ENCODE measurements around the gene TP53BP1.

The TP53BP1 gene

GRCh38 chr15:43493703-43494472 lies 932 bp upstream of the TP53BP1 start:
- TF ChIP-seq CTCF (IDR thresholded peaks at IDR 0.05; ENCODE audit: low read depth, low read length, poor library complexity, severe bottlenecking) (no peak), EZH2phosphoT487 (IDR thresholded peaks at IDR 0.05; ENCODE audit: borderline replicate concordance, low read length) (no peak)
- H3K4me3 ChIP-seq (ENCODE audit: low read length): peak overlapping the region; percentile 94

GRCh38 chr15:43492266-43492665 lies 690 bp downstream of the TP53BP1 start:
- H3K9me3 ChIP-seq (ENCODE audit: control insufficient read depth, insufficient read depth, low read length): no peaks in the 10 kb centered on the region
- H3F3A ChIP-seq (ENCODE audit: control insufficient read depth, insufficient read depth): no peaks in the 10 kb centered on the region
- no peaks in the 10 kb centered on the region for H3K27me3 ChIP-seq (ENCODE audit: control insufficient read depth, low read length)
- H3K4me1 ChIP-seq (ENCODE audit: control insufficient read depth, low read length): peaks cover 15% of the 10 kb centered on the region
- H3K27ac ChIP-seq (ENCODE audit: low read depth, low read length): no peak overlapping the region
- H3K36me3 ChIP-seq (ENCODE audit: control insufficient read depth, low read length): peaks cover 32% of the 10 kb centered on the region
- no peaks in the 10 kb centered on the region for H3K9me2 ChIP-seq (replicated peaks; ENCODE audit: control insufficient read depth, low read length)
- H4K20me1 ChIP-seq (ENCODE audit: control insufficient read depth, insufficient read depth, low read depth, low read length): no peaks in the 10 kb centered on the region
- H3K4me2 ChIP-seq (ENCODE audit: low read length): peak overlapping the region; percentile 92
- peaks cover 8% of the 10 kb centered on the region for H3K79me2 ChIP-seq (ENCODE audit: control insufficient read depth, low read length)
- peak overlapping the region; percentile 94 for H3K4me3 ChIP-seq (ENCODE audit: low read length)
- no peak for TF ChIP-seq EZH2phosphoT487 (IDR thresholded peaks at IDR 0.05; ENCODE audit: borderline replicate concordance, low read length)

More at GRCh38 chr15:43493703-43494472, 932 bp upstream of the TP53BP1 start:
- peak overlapping the region; percentile 92 for H3K4me2 ChIP-seq (ENCODE audit: low read length)
- peaks cover 15% of the 10 kb centered on the region for H3K4me1 ChIP-seq (ENCODE audit: control insufficient read depth, low read length)
- H3K9me2 ChIP-seq (replicated peaks; ENCODE audit: control insufficient read depth, low read length): no peaks in the 10 kb centered on the region
- H3K79me2 ChIP-seq (ENCODE audit: control insufficient read depth, low read length): peaks cover 8% of the 10 kb centered on the region
- no peaks in the 10 kb centered on the region for H3K27me3 ChIP-seq (ENCODE audit: control insufficient read depth, low read length)
- no peak overlapping the region for H3K27ac ChIP-seq (ENCODE audit: low read depth, low read length)
- no peaks in the 10 kb centered on the region for H3F3A ChIP-seq (ENCODE audit: control insufficient read depth, insufficient read depth)
- H3K9me3 ChIP-seq (ENCODE audit: control insufficient read depth, insufficient read depth, low read length): no peaks in the 10 kb centered on the region
- H4K20me1 ChIP-seq (ENCODE audit: control insufficient read depth, insufficient read depth, low read depth, low read length): no peaks in the 10 kb centered on the region
- H3K36me3 ChIP-seq (ENCODE audit: control insufficient read depth, low read length): peaks cover 21% of the 10 kb centered on the region

DNA sequence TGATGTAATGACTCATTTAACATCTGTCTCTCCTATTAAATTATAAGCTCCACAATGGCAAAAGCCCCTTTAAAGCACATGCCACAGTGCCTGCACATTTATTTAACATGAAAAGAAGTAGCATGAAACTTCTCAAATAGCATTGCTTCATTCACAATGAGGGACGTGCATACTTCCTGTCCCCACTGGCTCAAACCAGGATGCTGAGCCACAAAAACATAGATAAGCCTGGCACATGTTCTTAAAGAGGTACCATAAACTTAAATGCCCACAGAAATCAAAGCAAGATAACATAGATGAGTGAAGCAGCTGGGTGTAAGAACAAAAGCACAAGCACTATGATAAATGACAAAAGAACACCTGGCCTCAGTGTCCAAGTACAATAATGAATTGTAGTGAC lies 3.8 kb downstream of the TP53BP1 start:
- no peaks in the 10 kb centered on the region for H3K9me3 ChIP-seq (ENCODE audit: control insufficient read depth, insufficient read depth, low read length)
- TF ChIP-seq EZH2phosphoT487 (IDR thresholded peaks at IDR 0.05; ENCODE audit: borderline replicate concordance, low read length) (no peak), CTCF (IDR thresholded peaks at IDR 0.05; ENCODE audit: low read depth, low read length, poor library complexity, severe bottlenecking) (no peak)
- H3K27me3 ChIP-seq (ENCODE audit: control insufficient read depth, low read length): no peaks in the 10 kb centered on the region
- peaks cover 15% of the 10 kb centered on the region for H3K4me1 ChIP-seq (ENCODE audit: control insufficient read depth, low read length)
- 0 out of 2 replicates have a peak, but pooled peaks cover 1% of the 10 kb centered on the region for H3F3A ChIP-seq (ENCODE audit: control insufficient read depth, insufficient read depth)
- peaks cover 33% of the 10 kb centered on the region for H3K36me3 ChIP-seq (ENCODE audit: control insufficient read depth, low read length)
- no peaks in the 10 kb centered on the region for H4K20me1 ChIP-seq (ENCODE audit: control insufficient read depth, insufficient read depth, low read depth, low read length)
- no peaks in the 10 kb centered on the region for H3K9me2 ChIP-seq (replicated peaks; ENCODE audit: control insufficient read depth, low read length)
- H3K4me3 ChIP-seq (ENCODE audit: low read length): no peak overlapping the region
- H3K4me2 ChIP-seq (ENCODE audit: low read length): no peak overlapping the region
- H3K79me2 ChIP-seq (ENCODE audit: control insufficient read depth, low read length): peaks cover 8% of the 10 kb centered on the region
- no peak overlapping the region for H3K27ac ChIP-seq (ENCODE audit: low read depth, low read length)

GRCh38 chr15:43488790-43489189 lies 4.2 kb downstream of the TP53BP1 start:
- H3K4me2 ChIP-seq (ENCODE audit: low read length): no peak overlapping the region
- H3K9me2 ChIP-seq (replicated peaks; ENCODE audit: control insufficient read depth, low read length): no peaks in the 10 kb centered on the region
- peaks cover 8% of the 10 kb centered on the region for H3K79me2 ChIP-seq (ENCODE audit: control insufficient read depth, low read length)
- H3K36me3 ChIP-seq (ENCODE audit: control insufficient read depth, low read length): peaks cover 33% of the 10 kb centered on the region
- H3K27me3 ChIP-seq (ENCODE audit: control insufficient read depth, low read length): no peaks in the 10 kb centered on the region
- H3K9me3 ChIP-seq (ENCODE audit: control insufficient read depth, insufficient read depth, low read length): no peaks in the 10 kb centered on the region
- H4K20me1 ChIP-seq (ENCODE audit: control insufficient read depth, insufficient read depth, low read depth, low read length): no peaks in the 10 kb centered on the region
- H3K4me1 ChIP-seq (ENCODE audit: control insufficient read depth, low read length): peaks cover 13% of the 10 kb centered on the region
- no peak overlapping the region for H3K4me3 ChIP-seq (ENCODE audit: low read length)
- TF ChIP-seq CTCF (IDR thresholded peaks at IDR 0.05; ENCODE audit: low read depth, low read length, poor library complexity, severe bottlenecking) (no peak), EZH2phosphoT487 (IDR thresholded peaks at IDR 0.05; ENCODE audit: borderline replicate concordance, low read length) (no peak)
- 0 out of 2 replicates have a peak, but pooled peaks cover 2% of the 10 kb centered on the region for H3F3A ChIP-seq (ENCODE audit: control insufficient read depth, insufficient read depth)
- no peak overlapping the region for H3K27ac ChIP-seq (ENCODE audit: low read depth, low read length)
